CD4-positive, alpha-beta T cell (primary cell): ENCODE measurements around the gene OPN1LW. TPM values are rescaled to one million over a fixed set of nuclear protein-coding genes. Genes with fewer than 3 reads are reported as not detected.

ENCODE experiments used
- ATAC-seq: fragments of 200-7000 bp; cut with Tn5 transposase; one replicate; pipeline ENCODE4 v1.10.0; 2022; ENCODE audit warnings: mild to moderate bottlenecking; ENCODE audit not compliant: poor library complexity
- CTCF ChIA-PET: fragments of 350-600 bp; sonication (Branson Sonifier 250); formaldehyde crosslinking; loops from one replicate; lab custom pipeline; 2021; ENCODE audit warnings: antibody characterized with exemption, inconsistent platforms; lab: Charles Lee
- POLR2A ChIA-PET: fragments of 350-600 bp; sonication (Branson Sonifier 250); formaldehyde crosslinking; loops from one replicate; lab custom pipeline; 2021; ENCODE audit warnings: antibody characterized with exemption, inconsistent platforms; lab: Charles Lee
- DNase-seq, 14 experiments: peaks; one replicate each; pipeline ENCODE4 v3.0.0-alpha.2; 2013 to 2020; ENCODE audit warnings: mixed read lengths in 2 of 14
- H3K27ac ChIP-seq, 2 donors: one replicate each; pipeline versions ENCODE4 v1.5.1 to v1.7.0; 2013; ENCODE audit warnings: low read length in 2 of 2, low read depth in 1 of 2, mild to moderate bottlenecking in 1 of 2
- H3K27me3 ChIP-seq, 2 experiments: 1 replicate in 1 of 2; 2 replicates in 1 of 2; pipeline versions ENCODE4 v1.6.1 to v1.7.0; 2013; ENCODE audit warnings: low read length in 2 of 2, control low read depth in 1 of 2, mild to moderate bottlenecking in 1 of 2, moderate library complexity in 1 of 2; ENCODE audit not compliant: insufficient read depth in 2 of 2, control insufficient read depth in 1 of 2
- H3K36me3 ChIP-seq: one replicate; pipeline ENCODE4 v1.6.1; 2013; ENCODE audit warnings: low read length, control low read depth; ENCODE audit not compliant: insufficient read depth
- H3K4me1 ChIP-seq: one replicate; pipeline ENCODE4 v1.6.1; 2013; ENCODE audit warnings: low read length, control low read depth; ENCODE audit not compliant: insufficient read depth
- H3K4me3 ChIP-seq: one replicate; pipeline ENCODE4 v1.5.1; 2013; ENCODE audit warnings: mild to moderate bottlenecking, low read length, moderate library complexity
- H3K9me3 ChIP-seq, 2 experiments: 1 replicate in 1 of 2; 2 replicates in 1 of 2; pipeline versions ENCODE4 v1.6.1 to v1.7.0; 2013; ENCODE audit warnings: low read length in 2 of 2, mild to moderate bottlenecking in 2 of 2, control low read depth in 1 of 2, moderate library complexity in 1 of 2; ENCODE audit not compliant: control insufficient read depth in 1 of 2, insufficient read depth in 1 of 2
- H3K27ac Mint-ChIP-seq: one replicate; pipeline ENCODE4 v1.8.0; 2020; ENCODE audit warnings: mixed read lengths
- H3K27me3 Mint-ChIP-seq: one replicate; pipeline ENCODE4 v1.8.0; 2021; ENCODE audit warnings: mixed read lengths
- H3K36me3 Mint-ChIP-seq: one replicate; pipeline ENCODE4 v1.8.0; 2021; ENCODE audit warnings: low read depth, mixed read lengths
- H3K4me1 Mint-ChIP-seq: one replicate; pipeline ENCODE4 v1.8.0; 2021; ENCODE audit warnings: low read depth, mixed read lengths
- H3K4me3 Mint-ChIP-seq: one replicate; pipeline ENCODE4 v1.8.0; 2020; ENCODE audit warnings: mild to moderate bottlenecking, mixed read lengths
- H3K9me3 Mint-ChIP-seq: one replicate; pipeline ENCODE4 v1.8.0; 2020; ENCODE audit warnings: mixed read lengths
- CTCF ChIP-seq: fragments of 200-600 bp; IDR thresholded peaks from one replicate; pipeline ENCODE4 v1.8.0; 2022; ENCODE audit warnings: antibody characterized with exemption, mild to moderate bottlenecking
- intact Hi-C, 2 experiments: fragments of 100-400 bp; cut with DNase I in 1 of 2; cut with micrococcal nuclease in 1 of 2; formaldehyde crosslinking; loops; one replicate each; pipeline versions ENCODE4 v1.15.1 to v1.9.0; 2023 to 2025; cut with DNase I, micrococcal nuclease
- total RNA-seq, 174 experiments: library from RNA in 2 of 174; stranded (reverse) in 2 of 174; gene quantifications; one replicate each; pipeline ENCODE4 v1.2.3 and lab custom pipeline; 2021 to 2026

OPN1LW gene
- total RNA-seq, 2 experiments from 2014 or later, result not detected

- Histone ChIP-seq H3K27ac (no peak overlapping the region), H3K27me3 (no peaks in the 10 kb centered on the region), H3K4me3 (no peak overlapping the region), H3K9me3 (no peaks in the 10 kb centered on the region), H3K36me3 (no peaks in the 10 kb centered on the region), H3K4me1 (peaks cover 4% of the 10 kb centered on the region)
- POLR2A ChIA-PET, result no interaction called here
- no peak for DNase-seq
- no peaks in the 10 kb centered on the region for H3K27me3 Mint-ChIP-seq
- no peak overlapping the region for H3K27ac Mint-ChIP-seq
- H3K9me3 Mint-ChIP-seq, result no peaks in the 10 kb centered on the region
- H3K36me3 Mint-ChIP-seq, result no peaks in the 10 kb centered on the region
- intact Hi-C loops, result no loop called here
- no peak overlapping the region for H3K4me3 Mint-ChIP-seq
- ATAC-seq, result no peak
- peaks cover 4% of the 10 kb centered on the region for H3K4me1 Mint-ChIP-seq
- CTCF ChIA-PET, result no interaction called here
- no peak for TF ChIP-seq CTCF
These were observed 30.3 kb upstream of the OPN1LW start for GRCh38 chrX:154113729-154114128.

GRCh38 chrX:154114652-154115051 is 29.4 kb upstream of the OPN1LW start:
- ChIA-PET CTCF (no interaction called here), POLR2A (no interaction called here)
- H3K4me3 ChIP-seq, result no peak overlapping the region
- no peak for DNase-seq
- no peaks in the 10 kb centered on the region for H3K36me3 ChIP-seq
- H3K4me1 ChIP-seq, result peaks cover 4% of the 10 kb centered on the region
- H3K4me3 Mint-ChIP-seq, result no peak overlapping the region
- H3K27me3 Mint-ChIP-seq, result no peaks in the 10 kb centered on the region
- no peaks in the 10 kb centered on the region for H3K9me3 Mint-ChIP-seq
- H3K27me3 ChIP-seq, result no peaks in the 10 kb centered on the region
- no peaks in the 10 kb centered on the region for H3K36me3 Mint-ChIP-seq
- peaks cover 4% of the 10 kb centered on the region for H3K4me1 Mint-ChIP-seq
- no peaks in the 10 kb centered on the region for H3K9me3 ChIP-seq
- H3K27ac ChIP-seq, result no peak overlapping the region
- H3K27ac Mint-ChIP-seq, result no peak overlapping the region
- intact Hi-C loops, result no loop called here
- no peak for ATAC-seq
- TF ChIP-seq CTCF, result no peak

- Histone ChIP-seq H3K9me3 (no peaks in the 10 kb centered on the region), H3K27ac (no peak overlapping the region), H3K4me1 (peaks cover 4% of the 10 kb centered on the region), H3K36me3 (no peaks in the 10 kb centered on the region), H3K27me3 (no peaks in the 10 kb centered on the region), H3K4me3 (no peak overlapping the region)
- no peak for DNase-seq
- peaks cover 4% of the 10 kb centered on the region for H3K4me1 Mint-ChIP-seq
- intact Hi-C loops, result no loop called here
- no peak for ATAC-seq
- H3K27me3 Mint-ChIP-seq, result no peaks in the 10 kb centered on the region
- no peaks in the 10 kb centered on the region for H3K9me3 Mint-ChIP-seq
- TF ChIP-seq CTCF, result no peak
- ChIA-PET POLR2A (no interaction called here), CTCF (no interaction called here)
- H3K27ac Mint-ChIP-seq, result no peak overlapping the region
- H3K4me3 Mint-ChIP-seq, result no peak overlapping the region
- H3K36me3 Mint-ChIP-seq, result no peaks in the 10 kb centered on the region
These were observed 29.0 kb upstream of the OPN1LW start for GRCh38 chrX:154115071-154115470.
